Measurements from ENCODE around the gene MYH7B.

Gene MYH7B

DNA sequence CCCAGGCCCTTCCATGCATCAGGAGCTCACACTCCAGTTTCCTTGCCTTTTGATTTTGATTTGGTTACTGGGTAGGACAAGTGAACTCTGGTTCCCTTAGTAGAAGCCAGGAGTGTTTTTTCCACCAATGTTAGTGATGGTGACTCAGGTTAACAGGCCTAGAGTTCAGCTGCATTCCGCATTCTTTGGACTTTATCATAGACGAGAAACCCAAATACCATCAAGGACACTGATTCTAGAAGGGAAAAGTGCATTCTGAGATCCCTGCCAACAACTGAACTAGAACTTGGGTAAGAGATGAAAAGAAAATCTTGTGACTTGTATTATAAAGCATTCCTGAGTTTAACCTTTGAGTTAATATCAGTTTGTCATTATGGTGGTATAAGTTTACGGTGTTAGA lies 9.0 kb upstream of the MYH7B start:
- H3K4me3 ChIP-seq (ENCODE audit: low read depth, low read length) = no peak overlapping the region
- DNase-seq (ENCODE audit: low read depth) = no peak
- TF ChIP-seq POLR2A (IDR thresholded peaks at IDR 0.05; ENCODE audit: extremely low read depth, insufficient read length) (no peak), MYC (IDR thresholded peaks at IDR 0.05; ENCODE audit: low read depth, low read length) (no peak), CTCF (IDR thresholded peaks at IDR 0.05; ENCODE audit: low read depth, low read length) (no peak), MAX (IDR thresholded peaks at IDR 0.05; ENCODE audit: low read depth, low read length) (no peak)

GRCh38 chr20:34947336-34947735 lies 8.3 kb upstream of the MYH7B start:
- DNase-seq (ENCODE audit: low read depth) = no peak
- H3K4me3 ChIP-seq (ENCODE audit: low read depth, low read length) = no peak overlapping the region
- TF ChIP-seq MAX (IDR thresholded peaks at IDR 0.05; ENCODE audit: low read depth, low read length) = no peak
- no peak for TF ChIP-seq CTCF (IDR thresholded peaks at IDR 0.05; ENCODE audit: low read depth, low read length)
- no peak for TF ChIP-seq POLR2A (IDR thresholded peaks at IDR 0.05; ENCODE audit: extremely low read depth, insufficient read length)
- TF ChIP-seq MYC (IDR thresholded peaks at IDR 0.05; ENCODE audit: low read depth, low read length) = no peak

- H3K4me3 ChIP-seq (ENCODE audit: low read depth, low read length) = no peak overlapping the region
- no peak for DNase-seq (ENCODE audit: low read depth)
- no peak for TF ChIP-seq CTCF (IDR thresholded peaks at IDR 0.05; ENCODE audit: low read depth, low read length)
- TF ChIP-seq POLR2A (IDR thresholded peaks at IDR 0.05; ENCODE audit: extremely low read depth, insufficient read length) = no peak
- TF ChIP-seq MAX (IDR thresholded peaks at IDR 0.05; ENCODE audit: low read depth, low read length) = no peak
- no peak for TF ChIP-seq MYC (IDR thresholded peaks at IDR 0.05; ENCODE audit: low read depth, low read length)
Measured at GRCh38 chr20:34948030-34948429, 7.6 kb upstream of the MYH7B start.

GRCh38 chr20:34949120-34949519 lies 6.5 kb upstream of the MYH7B start:
- TF ChIP-seq MYC (IDR thresholded peaks at IDR 0.05; ENCODE audit: low read depth, low read length) (no peak), MAX (IDR thresholded peaks at IDR 0.05; ENCODE audit: low read depth, low read length) (no peak), CTCF (IDR thresholded peaks at IDR 0.05; ENCODE audit: low read depth, low read length) (no peak), POLR2A (IDR thresholded peaks at IDR 0.05; ENCODE audit: extremely low read depth, insufficient read length) (no peak)
- DNase-seq (ENCODE audit: low read depth) = no peak
- no peak overlapping the region for H3K4me3 ChIP-seq (ENCODE audit: low read depth, low read length)

- no peak overlapping the region for H3K4me3 ChIP-seq (ENCODE audit: low read depth, low read length)
- TF ChIP-seq MAX (IDR thresholded peaks at IDR 0.05; ENCODE audit: low read depth, low read length) = no peak
- no peak for DNase-seq (ENCODE audit: low read depth)
Measured at GRCh38 chr20:34951252-34951651, 4.4 kb upstream of the MYH7B start.

DNA sequence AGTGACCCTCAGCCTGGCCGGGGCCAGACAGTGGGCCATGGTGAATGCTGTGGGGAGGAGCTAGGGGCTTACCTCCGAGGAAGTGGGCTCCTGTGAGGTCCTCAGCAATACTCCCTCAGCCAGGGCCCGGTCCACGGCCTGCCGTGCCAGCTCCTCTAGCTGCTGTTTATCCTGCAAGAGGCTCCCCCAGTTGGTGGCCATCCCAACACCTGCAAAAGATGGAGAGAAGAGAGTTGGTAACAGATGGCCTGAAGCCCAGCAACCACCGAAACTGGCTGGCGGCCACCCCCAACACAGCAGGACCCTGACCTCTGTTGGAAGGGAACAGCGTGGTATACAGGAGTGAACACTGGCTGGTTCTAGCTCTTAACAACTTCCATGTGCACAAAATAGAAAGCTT lies 4.0 kb upstream of the MYH7B start:
- TF ChIP-seq CTCF (IDR thresholded peaks at IDR 0.05; ENCODE audit: low read depth, low read length) (no peak), MAX (IDR thresholded peaks at IDR 0.05; ENCODE audit: low read depth, low read length) (no peak), MYC (IDR thresholded peaks at IDR 0.05; ENCODE audit: low read depth, low read length) (no peak), POLR2A (IDR thresholded peaks at IDR 0.05; ENCODE audit: extremely low read depth, insufficient read length) (no peak)
- no peak overlapping the region for H3K4me3 ChIP-seq (ENCODE audit: low read depth, low read length)
- DNase-seq (ENCODE audit: low read depth) = no peak
